ENCODE data around the gene CCDC71L.
"Not testable (repeated sequence)": the region's sequence is repeated elsewhere in the genome, so short reads cannot be mapped to it uniquely, and the experiment has no call there.

Gene CCDC71L

DNA sequence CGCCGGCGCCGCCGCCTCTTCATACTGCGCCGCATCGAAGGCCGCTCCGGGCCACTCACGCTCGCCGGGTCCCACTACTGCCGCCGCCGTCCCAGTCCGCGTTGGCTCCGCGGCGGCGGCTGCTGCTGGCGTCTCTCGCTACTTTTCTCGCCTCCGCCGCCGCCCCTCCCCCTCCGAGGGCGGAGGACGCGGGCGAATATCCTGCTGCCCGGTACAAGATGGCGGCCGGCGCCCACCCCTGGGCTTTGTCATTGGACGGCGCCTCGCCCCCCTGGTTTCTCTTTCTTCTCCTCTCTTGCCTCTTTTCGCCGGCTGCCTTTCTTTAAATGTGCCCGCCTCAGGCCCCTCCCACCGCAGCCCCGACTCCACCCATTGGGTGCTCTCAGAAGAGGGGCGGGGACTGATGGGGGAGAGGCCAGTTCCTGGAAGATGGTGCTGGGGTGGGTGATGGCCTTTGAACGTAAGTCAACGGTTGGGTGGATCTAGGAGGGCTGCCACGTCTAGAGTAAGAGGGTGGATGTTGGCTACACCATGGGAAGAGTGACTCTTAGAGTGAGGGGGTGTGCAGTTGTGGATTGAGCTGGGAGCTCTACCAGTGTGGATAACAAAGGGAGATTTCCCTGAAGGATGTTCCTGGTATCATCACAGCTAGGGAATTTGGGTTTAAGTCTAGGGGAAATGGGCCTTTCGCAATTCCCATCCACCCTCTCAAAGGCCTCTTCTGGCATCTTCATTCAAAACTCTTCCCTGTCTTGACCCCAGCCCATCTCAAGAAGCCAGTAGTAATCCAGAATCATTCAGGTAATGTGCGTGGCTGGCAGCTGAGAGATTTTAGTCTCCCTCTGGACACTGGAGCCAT lies at the start of gene CCDC71L:
CCDC71L (minus strand) TSS at position 297 of the 859 bp plus-strand sequence; CDS start at position 35, 262 bp downstream.
- TF ChIP-seq, protein P1, sequence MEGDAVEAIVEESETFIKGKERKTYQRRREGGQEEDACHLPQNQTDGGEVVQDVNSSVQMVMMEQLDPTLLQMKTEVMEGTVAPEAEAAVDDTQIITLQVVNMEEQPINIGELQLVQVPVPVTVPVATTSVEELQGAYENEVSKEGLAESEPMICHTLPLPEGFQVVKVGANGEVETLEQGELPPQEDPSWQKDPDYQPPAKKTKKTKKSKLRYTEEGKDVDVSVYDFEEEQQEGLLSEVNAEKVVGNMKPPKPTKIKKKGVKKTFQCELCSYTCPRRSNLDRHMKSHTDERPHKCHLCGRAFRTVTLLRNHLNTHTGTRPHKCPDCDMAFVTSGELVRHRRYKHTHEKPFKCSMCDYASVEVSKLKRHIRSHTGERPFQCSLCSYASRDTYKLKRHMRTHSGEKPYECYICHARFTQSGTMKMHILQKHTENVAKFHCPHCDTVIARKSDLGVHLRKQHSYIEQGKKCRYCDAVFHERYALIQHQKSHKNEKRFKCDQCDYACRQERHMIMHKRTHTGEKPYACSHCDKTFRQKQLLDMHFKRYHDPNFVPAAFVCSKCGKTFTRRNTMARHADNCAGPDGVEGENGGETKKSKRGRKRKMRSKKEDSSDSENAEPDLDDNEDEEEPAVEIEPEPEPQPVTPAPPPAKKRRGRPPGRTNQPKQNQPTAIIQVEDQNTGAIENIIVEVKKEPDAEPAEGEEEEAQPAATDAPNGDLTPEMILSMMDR (IDR thresholded peaks at IDR 0.05): no peak
- peak; percentile 97 for DNase-seq
- no peaks in the 10 kb centered on the region for H3K9me3 ChIP-seq
- H3K27ac ChIP-seq: peak within 1 kb of the TSS; percentile 93 to 99
- H3K4me1 ChIP-seq: peaks cover 0 to 33% (median 13%) of the 10 kb centered on the region in 4 donors
- intact Hi-C loops (cut with DNase I; ENCODE audit: low total_unique reads): loop anchor here (5.0 to 10.0 kb wide), 2 partner anchors 76 to 466 kb away; no protein-coding TSS in a partner anchor
- H3K36me3 ChIP-seq: no peaks in the 10 kb centered on the region
- peak within 1 kb of the TSS; percentile 66 to 97 for H3K4me3 ChIP-seq
- H3K27me3 ChIP-seq: no peaks in the 10 kb centered on the region

DNA sequence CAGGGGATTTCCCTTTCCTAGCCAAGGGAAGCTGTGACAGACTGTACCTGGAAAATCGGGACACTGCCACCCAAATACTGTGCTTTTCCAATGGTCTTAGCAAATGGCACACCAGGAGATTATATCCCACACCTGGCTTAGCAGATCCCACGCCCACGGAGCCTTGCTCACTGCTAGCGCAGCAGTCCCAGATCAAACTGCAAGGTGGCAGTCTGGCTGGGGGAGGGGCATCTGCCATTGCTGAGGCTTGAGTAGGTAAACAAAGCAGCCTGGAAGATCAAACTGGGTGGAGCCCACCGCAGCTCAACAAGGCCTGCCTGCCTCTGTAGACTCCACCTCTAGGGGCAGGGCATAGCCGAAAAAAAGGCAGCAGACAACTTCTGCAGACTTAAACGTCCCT lies 48.6 kb upstream of the CCDC71L start:
- H3K9me3 ChIP-seq; H3K36me3 ChIP-seq; H3K4me3 ChIP-seq; H3K27me3 ChIP-seq; intact Hi-C loops (cut with DNase I; ENCODE audit: low total_unique reads); H3K4me1 ChIP-seq; H3K27ac ChIP-seq; DNase-seq: not testable (repeated sequence)

DNA sequence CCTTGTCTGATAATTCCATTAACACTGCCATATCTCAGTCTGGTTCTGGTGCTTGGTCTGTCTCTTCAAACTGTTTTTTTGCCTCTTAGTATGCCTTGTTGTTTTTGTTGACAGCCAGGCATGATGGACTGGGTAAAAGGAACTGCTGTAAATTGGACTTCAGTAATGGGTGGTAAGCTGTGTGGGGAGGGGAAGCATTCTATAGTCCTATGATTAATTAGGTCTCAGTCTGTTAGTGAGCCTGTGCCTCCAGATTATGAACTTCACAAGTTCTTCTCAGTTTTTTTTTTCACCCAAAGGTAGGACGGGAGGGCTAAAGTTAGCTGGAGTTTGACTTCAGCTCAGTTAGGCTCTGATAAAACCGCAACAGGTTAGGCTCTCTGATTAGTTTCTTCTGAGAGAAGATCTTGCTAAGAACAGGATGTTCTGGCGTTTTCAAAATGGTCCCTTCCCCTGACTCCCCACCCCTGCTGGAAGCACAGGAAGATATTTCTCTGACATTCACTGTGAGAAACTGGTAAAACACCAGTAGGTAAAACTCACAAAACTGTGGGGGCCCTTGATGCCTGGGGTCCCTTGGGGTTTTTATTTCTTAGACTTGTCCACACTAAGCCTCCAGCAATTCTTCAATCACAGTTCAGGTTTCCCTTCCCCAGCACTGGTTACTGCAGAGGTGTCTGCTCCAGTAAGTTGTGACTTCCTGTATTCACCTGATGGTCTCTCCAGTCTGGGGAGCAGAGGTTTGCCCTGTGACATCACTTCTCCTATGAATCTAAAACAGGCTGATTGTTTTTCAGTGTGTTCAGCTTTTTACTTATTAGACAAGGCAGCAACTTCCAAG lies 43.3 kb upstream of the CCDC71L start:
- no peak overlapping the region for H3K27ac ChIP-seq
- H3K9me3 ChIP-seq: peaks cover 0 to 5% (median 0%) of the 10 kb centered on the region in 3 donors
- H3K4me3 ChIP-seq: no peak overlapping the region
- DNase-seq: no peak
- H3K4me1 ChIP-seq: no peaks in the 10 kb centered on the region
- no peaks in the 10 kb centered on the region for H3K36me3 ChIP-seq
- TF ChIP-seq, protein P1 (IDR thresholded peaks at IDR 0.05): no peak
- peaks cover 0 to 6% of the 10 kb centered on the region in 2 donors for H3K27me3 ChIP-seq
- intact Hi-C loops (cut with DNase I; ENCODE audit: low total_unique reads): no loop called here

DNA sequence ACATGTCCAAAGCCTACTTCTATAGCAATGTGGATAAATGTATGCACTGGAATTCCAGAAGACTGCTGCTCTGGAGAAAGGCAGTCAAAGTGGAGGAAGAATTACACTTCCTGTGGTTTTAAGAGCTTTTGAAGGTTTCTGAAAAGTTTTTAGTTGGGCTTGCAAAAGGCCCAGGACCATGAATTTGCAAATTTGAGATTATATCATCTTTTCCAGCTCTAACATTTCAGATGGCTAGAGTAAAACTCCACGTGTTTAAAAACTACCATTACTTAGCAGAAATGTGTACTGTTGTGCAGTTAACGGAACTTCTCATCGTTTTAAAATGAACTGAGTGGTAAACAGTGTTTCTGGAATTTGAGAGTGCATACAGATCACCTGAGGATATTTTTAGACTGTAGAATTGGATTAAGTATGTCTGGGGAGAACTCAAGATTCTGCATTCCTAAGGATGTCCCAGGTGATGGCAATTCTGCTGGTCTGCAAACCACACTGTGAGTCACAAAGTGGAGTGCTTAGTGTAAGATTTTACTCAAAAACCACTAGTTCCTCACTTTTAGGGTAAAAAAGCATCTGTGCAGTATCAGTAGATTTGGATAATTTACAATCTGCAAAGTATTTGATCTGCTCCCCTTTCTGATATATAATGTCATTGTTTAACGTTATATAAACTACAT lies 32.9 kb upstream of the CCDC71L start:
- no peaks in the 10 kb centered on the region for H3K27me3 ChIP-seq
- no peaks in the 10 kb centered on the region for H3K36me3 ChIP-seq
- intact Hi-C loops (cut with DNase I; ENCODE audit: low total_unique reads): no loop called here

DNA sequence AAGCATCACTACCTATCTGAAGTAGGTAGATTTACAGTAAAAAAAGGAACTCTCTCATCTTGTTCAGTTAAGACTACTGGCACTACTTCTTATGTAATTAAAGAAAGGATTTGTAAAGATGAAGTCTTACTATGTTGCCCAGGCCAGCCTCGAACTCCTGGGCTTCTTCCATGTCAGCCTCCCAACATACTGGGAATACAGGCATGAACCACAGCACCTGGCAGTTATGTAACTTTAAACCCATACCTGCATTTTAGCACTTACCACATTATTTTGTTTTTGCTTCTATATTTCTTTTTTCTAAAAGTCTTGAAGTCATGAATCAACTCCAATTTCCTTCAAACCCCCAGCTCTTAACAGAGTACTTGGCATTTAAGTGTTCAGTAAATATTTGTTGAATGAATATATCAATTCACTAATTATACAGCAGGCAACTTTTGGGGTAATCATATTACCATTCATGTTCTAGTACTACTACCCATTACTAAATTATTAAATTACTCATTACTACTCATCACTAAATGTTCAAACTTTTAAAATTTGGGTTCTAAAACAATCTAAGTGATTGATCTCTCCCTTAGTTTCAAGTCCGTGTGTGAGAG lies 31.6 kb upstream of the CCDC71L start:
- no peaks in the 10 kb centered on the region for H3K36me3 ChIP-seq
- H3K4me3 ChIP-seq: no peak overlapping the region
- no peaks in the 10 kb centered on the region for H3K27me3 ChIP-seq
- no peak overlapping the region for H3K27ac ChIP-seq
- TF ChIP-seq, protein P1 (IDR thresholded peaks at IDR 0.05): no peak
- no peaks in the 10 kb centered on the region for H3K4me1 ChIP-seq
- no peak for DNase-seq
- intact Hi-C loops (cut with DNase I; ENCODE audit: low total_unique reads): no loop called here
- H3K9me3 ChIP-seq: no peaks in the 10 kb centered on the region

More for the DNA sequence above, 32.9 kb upstream of the CCDC71L start:
- TF ChIP-seq, protein P1 (IDR thresholded peaks at IDR 0.05): no peak
- Histone ChIP-seq H3K9me3 (no peaks in the 10 kb centered on the region), H3K27ac (no peak overlapping the region), H3K4me3 (no peak overlapping the region), H3K4me1 (no peaks in the 10 kb centered on the region)
- no peak for DNase-seq

DNA sequence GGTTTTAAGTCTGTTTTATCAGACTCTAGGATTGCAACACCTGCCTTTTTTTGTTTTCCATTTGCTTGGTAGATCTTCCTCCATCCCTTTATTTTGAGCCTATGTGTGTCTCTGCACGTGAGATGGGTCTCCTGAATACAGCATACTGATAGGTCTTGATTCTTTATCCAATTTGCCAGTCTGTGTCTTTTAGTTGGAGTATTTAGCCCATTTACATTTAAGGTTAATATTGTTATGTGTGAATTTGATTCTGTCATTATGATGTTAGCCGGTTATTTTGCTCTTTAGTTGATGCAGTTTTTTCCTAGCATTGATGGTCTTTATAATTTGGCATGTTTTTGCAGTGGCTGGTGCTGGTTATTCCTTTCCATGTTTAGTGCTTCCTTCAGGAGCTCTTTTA lies 27.2 kb upstream of the CCDC71L start:
- H3K4me3 ChIP-seq; intact Hi-C loops (cut with DNase I; ENCODE audit: low total_unique reads); H3K9me3 ChIP-seq; DNase-seq; H3K4me1 ChIP-seq; H3K27me3 ChIP-seq; H3K36me3 ChIP-seq; H3K27ac ChIP-seq: not testable (repeated sequence)
